HEK293T (cell line): Measurements from ENCODE around the gene RBM6.

Experiments
- ARNT ChIP-seq: fragments of 450-650 bp; IDR thresholded peaks from 2 replicates; pipeline ENCODE4 v1.6.1; 2017; ENCODE audit warnings: mild to moderate bottlenecking
- BHLHE40 ChIP-seq: fragments of 450-650 bp; IDR thresholded peaks from 2 replicates; pipeline ENCODE4 v1.6.1; 2016; ENCODE audit warnings: mild to moderate bottlenecking, moderate library complexity, borderline replicate concordance
- CTBP1 ChIP-seq: fragments of 450-650 bp; IDR thresholded peaks from 2 replicates; pipeline ENCODE4 v1.6.1; 2016; ENCODE audit warnings: borderline replicate concordance
- ELF4 ChIP-seq: fragments of 450-650 bp; IDR thresholded peaks from 2 replicates; pipeline ENCODE4 v1.6.1; 2017; ENCODE audit warnings: antibody characterized with exemption
- FOXK2 ChIP-seq: fragments of 450-650 bp; IDR thresholded peaks from 2 replicates; pipeline ENCODE4 v1.6.1; 2016; ENCODE audit warnings: mild to moderate bottlenecking
- FOXM1 ChIP-seq: fragments of 450-650 bp; IDR thresholded peaks from 2 replicates; pipeline ENCODE4 v1.6.1; 2017; ENCODE audit warnings: mild to moderate bottlenecking, borderline replicate concordance
- L3MBTL2 ChIP-seq: fragments of 450-650 bp; conservative IDR thresholded peaks from 2 replicates; pipeline ENCODE4 v1.6.1; 2016; ENCODE audit warnings: mild to moderate bottlenecking
- NFRKB ChIP-seq: fragments of 450-650 bp; IDR thresholded peaks from 2 replicates; pipeline ENCODE4 v1.6.1; 2016; ENCODE audit warnings: mild to moderate bottlenecking, moderate library complexity
- SP1 ChIP-seq: fragments of 450-650 bp; IDR thresholded peaks from 2 replicates; pipeline ENCODE4 v1.6.1; 2017
- SUZ12 ChIP-seq: fragments of 450-650 bp; IDR thresholded peaks from 2 replicates; pipeline ENCODE4 v1.6.1; 2016; ENCODE audit warnings: mild to moderate bottlenecking
- TARDBP ChIP-seq: fragments of 450-650 bp; IDR thresholded peaks from 2 replicates; pipeline ENCODE4 v1.6.1; 2016
- ZNF384 ChIP-seq: fragments of 450-650 bp; IDR thresholded peaks from 2 replicates; pipeline ENCODE4 v1.6.1; 2016
- TF ChIP-seq, protein P1 (sequence below): fragments of 450-650 bp; IDR thresholded peaks from 2 replicates; pipeline ENCODE4 v1.6.1; 2016

DNA sequence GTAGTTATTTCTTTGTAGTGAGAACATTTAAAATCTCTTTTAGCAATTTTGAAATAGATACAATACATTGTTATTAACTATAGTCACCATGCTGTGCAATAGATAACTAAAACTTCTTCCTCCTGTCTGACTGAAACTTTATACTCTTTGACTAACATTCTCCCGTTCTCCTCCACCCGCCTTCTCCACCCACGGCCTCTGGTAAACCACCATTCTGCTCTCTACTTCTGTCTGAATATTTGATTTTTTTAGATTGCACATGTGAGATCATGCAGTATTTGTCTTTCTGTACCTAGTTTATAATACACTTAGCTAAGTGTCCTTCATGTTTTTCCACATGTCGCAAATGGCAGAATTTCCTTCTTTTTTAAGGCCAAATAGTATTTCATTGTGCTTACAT, 76.0 kb downstream of the RBM6 start:
- TF ChIP-seq ELF4 = no peak
- TF ChIP-seq, protein P1, sequence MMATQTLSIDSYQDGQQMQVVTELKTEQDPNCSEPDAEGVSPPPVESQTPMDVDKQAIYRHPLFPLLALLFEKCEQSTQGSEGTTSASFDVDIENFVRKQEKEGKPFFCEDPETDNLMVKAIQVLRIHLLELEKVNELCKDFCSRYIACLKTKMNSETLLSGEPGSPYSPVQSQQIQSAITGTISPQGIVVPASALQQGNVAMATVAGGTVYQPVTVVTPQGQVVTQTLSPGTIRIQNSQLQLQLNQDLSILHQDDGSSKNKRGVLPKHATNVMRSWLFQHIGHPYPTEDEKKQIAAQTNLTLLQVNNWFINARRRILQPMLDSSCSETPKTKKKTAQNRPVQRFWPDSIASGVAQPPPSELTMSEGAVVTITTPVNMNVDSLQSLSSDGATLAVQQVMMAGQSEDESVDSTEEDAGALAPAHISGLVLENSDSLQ = no peak
- TF ChIP-seq BHLHE40 = no peak
- TF ChIP-seq NFRKB = no peak
- no peak for TF ChIP-seq SUZ12
- TF ChIP-seq FOXK2 = no peak
- no peak for TF ChIP-seq SP1
- TF ChIP-seq ARNT = no peak
- no peak for TF ChIP-seq TARDBP
- no peak for TF ChIP-seq CTBP1
- no peak for TF ChIP-seq L3MBTL2
- TF ChIP-seq FOXM1 = no peak
- no peak for TF ChIP-seq ZNF384
